ENCODE measurements around the gene SORBS1. TPM values are rescaled to one million over a fixed set of nuclear protein-coding genes. Genes with fewer than 3 reads are reported as not detected.

Gene SORBS1
- total and polyA plus RNA-seq, 2 of the 13 experiments (the other 11 are each of a cell fraction or from before 2014, with no cell fraction given): 16.8 to 39.8 TPM

- TF ChIP-seq PBX2 (CRISPR knock-in tag; IDR thresholded peaks at IDR 0.05) (no peak), PHF20 (CRISPR knock-in tag; IDR thresholded peaks at IDR 0.05) (peak; percentile 39; the same call in 1 of the 2 replicates), MYC (CRISPR knock-in tag; IDR thresholded peaks at IDR 0.05; ENCODE audit: borderline replicate concordance) (peak; percentile 67), KAT7 (CRISPR knock-in tag; IDR thresholded peaks at IDR 0.05; ENCODE audit: borderline replicate concordance) (no peak), FOXK1 (CRISPR knock-in tag; IDR thresholded peaks at IDR 0.05; ENCODE audit: borderline replicate concordance, low read depth) (no peak), ZNF33B (CRISPR knock-in tag; IDR thresholded peaks at IDR 0.05) (peak; percentile 72; the same call in 1 of the 2 replicates), NFIB (CRISPR knock-in tag; IDR thresholded peaks at IDR 0.05; ENCODE audit: borderline replicate concordance) (no peak), JARID2 (CRISPR knock-in tag; IDR thresholded peaks at IDR 0.05; ENCODE audit: insufficient replicate concordance) (no peak), ZNF775 (CRISPR knock-in tag; IDR thresholded peaks at IDR 0.05; ENCODE audit: borderline replicate concordance) (no peak), ZBTB25 (CRISPR knock-in tag; IDR thresholded peaks at IDR 0.05) (no peak), POGZ (CRISPR knock-in tag; IDR thresholded peaks at IDR 0.05) (no peak), E2F1 (CRISPR knock-in tag; IDR thresholded peaks at IDR 0.05) (no peak; the same call in 1 of the 2 replicates), ZNF703 (CRISPR knock-in tag; IDR thresholded peaks at IDR 0.05; ENCODE audit: borderline replicate concordance) (no peak), MXD4 (CRISPR knock-in tag; IDR thresholded peaks at IDR 0.05) (no peak), PLRG1 (conservative IDR thresholded peaks at IDR 0.05) (no peak), GFI1 (CRISPR knock-in tag; IDR thresholded peaks at IDR 0.05; ENCODE audit: borderline replicate concordance) (no peak; the same call in 1 of the 2 replicates), JUND (CRISPR knock-in tag; IDR thresholded peaks at IDR 0.05) (no peak), ZEB1 (IDR thresholded peaks at IDR 0.05; ENCODE audit: insufficient replicate concordance, low read depth) (no peak), RFX1 (IDR thresholded peaks at IDR 0.05) (no peak), ZNF552 (CRISPR knock-in tag; IDR thresholded peaks at IDR 0.05; ENCODE audit: borderline replicate concordance) (no peak), JUN (CRISPR knock-in tag; IDR thresholded peaks at IDR 0.05) (no peak), MYPOP (CRISPR knock-in tag; IDR thresholded peaks at IDR 0.05) (peak; percentile 85; the same call in 1 of the 2 replicates), NR1H2 (CRISPR knock-in tag; IDR thresholded peaks at IDR 0.05; ENCODE audit: borderline replicate concordance, low read depth) (no peak), RBM39 (IDR thresholded peaks at IDR 0.05; ENCODE audit: low read depth, low read length, poor library complexity, severe bottlenecking) (no peak), NR2F2 (IDR thresholded peaks at IDR 0.05; ENCODE audit: borderline replicate concordance, low read depth) (no peak; the same call in 1 of the 2 replicates)
These were observed 270.5 kb downstream of the SORBS1 start, which contains the start of gene PDLIM1 (continued) for GRCh38 chr10:95290461-95291364.
